Tibial nerve (tissue), 4 donors: ENCODE measurements around the gene IFT57.

Source experiments
- EP300 ChIP-seq, 2 donors: sonication (generic); formaldehyde crosslinking; IDR thresholded peaks; one replicate each; pipeline ENCODE4 v1.6.1; 2017; ENCODE audit warnings: antibody characterized with exemption in 2 of 2, mild to moderate bottlenecking in 1 of 2
- POLR2A ChIP-seq, 2 donors: fragments of 450-650 bp; IDR thresholded peaks; one replicate each; pipeline ENCODE4 v1.6.1; 2017; ENCODE audit warnings: antibody characterized with exemption in 2 of 2, mild to moderate bottlenecking in 2 of 2, moderate library complexity in 2 of 2
- TF ChIP-seq, protein P1 (sequence below), 5 experiments: fragments of 200-600 bp in 3 of 5; fragments of 450-650 bp in 2 of 5; sonication (generic) in 3 of 5; IDR thresholded peaks; one replicate each; pipeline ENCODE4 v1.5.1; 2016 to 2019; ENCODE audit warnings: antibody characterized with exemption in 5 of 5, mild to moderate bottlenecking in 3 of 5, moderate library complexity in 2 of 5

DNA sequence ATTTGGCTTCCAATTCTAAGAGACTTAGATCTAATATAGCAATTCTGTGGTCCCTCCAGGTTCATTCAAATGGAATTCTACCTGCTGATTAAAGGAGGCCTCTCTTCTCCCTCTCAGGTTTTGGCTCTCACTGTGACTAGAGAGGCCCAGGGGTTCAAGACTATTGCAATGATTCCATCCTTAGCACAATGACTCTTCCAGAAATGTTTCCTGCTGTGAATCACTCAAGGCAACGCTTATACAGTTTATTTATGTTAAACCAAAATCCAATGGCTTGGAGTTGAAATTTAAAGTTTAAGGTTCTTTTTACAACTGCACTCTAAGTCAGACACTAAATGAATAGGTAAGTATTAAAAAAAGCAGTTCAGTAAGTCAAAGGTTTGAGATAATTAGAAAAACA lies 39.9 kb downstream of the IFT57 start:
- TF ChIP-seq, protein P1, sequence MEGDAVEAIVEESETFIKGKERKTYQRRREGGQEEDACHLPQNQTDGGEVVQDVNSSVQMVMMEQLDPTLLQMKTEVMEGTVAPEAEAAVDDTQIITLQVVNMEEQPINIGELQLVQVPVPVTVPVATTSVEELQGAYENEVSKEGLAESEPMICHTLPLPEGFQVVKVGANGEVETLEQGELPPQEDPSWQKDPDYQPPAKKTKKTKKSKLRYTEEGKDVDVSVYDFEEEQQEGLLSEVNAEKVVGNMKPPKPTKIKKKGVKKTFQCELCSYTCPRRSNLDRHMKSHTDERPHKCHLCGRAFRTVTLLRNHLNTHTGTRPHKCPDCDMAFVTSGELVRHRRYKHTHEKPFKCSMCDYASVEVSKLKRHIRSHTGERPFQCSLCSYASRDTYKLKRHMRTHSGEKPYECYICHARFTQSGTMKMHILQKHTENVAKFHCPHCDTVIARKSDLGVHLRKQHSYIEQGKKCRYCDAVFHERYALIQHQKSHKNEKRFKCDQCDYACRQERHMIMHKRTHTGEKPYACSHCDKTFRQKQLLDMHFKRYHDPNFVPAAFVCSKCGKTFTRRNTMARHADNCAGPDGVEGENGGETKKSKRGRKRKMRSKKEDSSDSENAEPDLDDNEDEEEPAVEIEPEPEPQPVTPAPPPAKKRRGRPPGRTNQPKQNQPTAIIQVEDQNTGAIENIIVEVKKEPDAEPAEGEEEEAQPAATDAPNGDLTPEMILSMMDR (IDR thresholded peaks at IDR 0.05), result no peak
- TF ChIP-seq POLR2A (IDR thresholded peaks at IDR 0.05) (no peak), EP300 (IDR thresholded peaks at IDR 0.05) (no peak)
